DMS53 treated with DMSO at 0.1 percent for 48 hours (cell line): Measurements from ENCODE around the gene THG1L.
"Not testable (repeated sequence)": the region's sequence is repeated elsewhere in the genome, so short reads cannot be mapped to it uniquely, and the experiment has no call there.

ENCODE experiments used
- DNase-seq: peaks from one replicate; lab custom pipeline; 2025; ENCODE audit not compliant: unreplicated experiment; lab: John Stamatoyannopoulos, UW

The THG1L gene

DNA sequence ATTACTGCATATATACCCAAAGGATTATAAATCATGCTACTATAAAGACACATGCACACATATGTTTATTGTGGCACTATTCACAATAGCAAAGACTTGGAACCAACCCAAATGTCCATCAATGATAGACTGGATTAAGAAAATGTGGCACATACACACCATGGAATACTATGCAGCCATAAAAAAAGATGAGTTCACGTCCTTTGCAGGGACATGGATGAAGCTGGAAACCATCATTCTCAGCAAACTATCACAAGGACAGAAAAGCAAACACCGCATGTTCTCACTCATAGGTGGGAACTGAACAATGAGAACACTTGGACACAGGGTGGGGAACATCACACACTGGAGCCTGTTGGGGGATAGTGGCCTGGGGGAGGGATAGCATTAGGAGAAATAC lies 4.6 kb upstream of the THG1L start:
- not testable (repeated sequence) for DNase-seq

DNA sequence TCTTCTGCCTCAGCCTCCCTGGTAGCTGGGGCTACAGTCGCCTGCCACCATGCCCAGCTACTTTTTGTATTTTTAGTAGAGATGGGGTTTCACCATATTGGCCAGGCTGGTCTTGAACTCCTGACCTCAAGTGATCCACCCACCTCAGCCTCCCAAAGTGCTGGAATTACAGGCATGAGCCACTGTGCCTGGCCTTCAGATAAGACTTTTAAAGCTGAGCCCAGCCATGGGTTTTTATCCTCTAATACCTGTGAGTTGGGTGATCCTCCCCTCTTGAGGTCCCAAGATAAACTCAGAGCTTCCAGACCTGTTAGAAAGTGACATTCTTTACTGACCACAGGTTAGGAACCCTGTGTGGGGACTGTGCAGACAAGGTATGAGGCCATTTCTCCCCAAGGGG lies 3.4 kb upstream of the THG1L start:
- not testable (repeated sequence) for DNase-seq

DNA sequence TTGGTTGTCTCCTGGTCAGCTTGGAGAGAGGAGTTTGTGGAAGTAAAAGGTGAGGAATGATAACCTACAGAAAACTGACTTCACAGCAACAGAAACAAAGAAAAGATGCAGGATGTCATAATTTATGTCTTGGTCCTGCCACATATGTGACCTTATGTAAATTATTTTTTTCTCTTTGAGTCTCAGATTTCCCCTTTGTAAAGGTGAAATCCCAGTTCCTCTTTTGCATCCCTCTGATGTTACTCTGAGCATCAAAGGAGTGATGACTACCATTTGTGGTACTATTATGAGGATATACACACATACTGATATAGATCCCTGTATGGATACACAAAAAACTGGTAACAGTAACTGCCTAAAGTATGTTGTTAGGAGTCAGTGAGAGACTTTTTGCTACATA lies 1.4 kb upstream of the THG1L start:
- DNase-seq, result no peak

DNA sequence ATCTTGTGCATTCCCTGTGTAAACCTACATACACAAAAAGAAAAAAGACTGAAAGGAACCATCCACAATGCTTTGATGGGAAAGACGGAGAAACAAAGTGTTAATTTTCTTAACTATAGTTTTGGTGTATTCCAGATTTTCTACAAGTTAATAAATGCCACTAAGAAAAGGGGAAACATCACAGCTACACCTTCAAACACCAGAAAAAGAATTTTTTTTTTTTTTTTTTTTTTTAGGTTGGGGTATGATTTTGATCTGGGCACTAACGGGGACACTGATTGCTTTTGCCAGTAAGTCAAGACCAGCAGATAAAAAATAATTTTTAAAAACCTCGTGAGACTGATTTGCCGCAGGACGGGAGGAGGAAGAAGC lies 334 bp upstream of the THG1L start:
- DNase-seq, result no peak

DNA sequence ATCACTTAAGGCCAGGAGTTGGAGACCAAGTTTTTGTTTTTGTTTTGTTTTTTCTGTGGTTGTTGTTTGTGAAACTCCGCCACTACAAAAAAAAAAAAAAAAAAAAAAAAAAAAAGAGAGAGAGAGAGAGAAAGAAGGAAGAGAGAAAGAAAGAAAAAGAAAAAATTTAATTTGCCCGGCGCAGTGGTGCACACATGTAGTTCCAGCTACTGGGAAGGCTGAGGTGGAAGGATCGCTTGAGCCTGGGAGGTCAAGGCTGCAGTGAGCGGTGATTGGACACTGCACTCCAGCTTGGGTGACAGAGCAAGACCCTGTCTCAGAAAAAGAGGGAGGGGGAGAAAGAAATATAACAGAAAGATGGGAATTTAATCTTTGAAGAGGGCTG lies 902 bp downstream of the THG1L start:
- DNase-seq, result no peak

DNA sequence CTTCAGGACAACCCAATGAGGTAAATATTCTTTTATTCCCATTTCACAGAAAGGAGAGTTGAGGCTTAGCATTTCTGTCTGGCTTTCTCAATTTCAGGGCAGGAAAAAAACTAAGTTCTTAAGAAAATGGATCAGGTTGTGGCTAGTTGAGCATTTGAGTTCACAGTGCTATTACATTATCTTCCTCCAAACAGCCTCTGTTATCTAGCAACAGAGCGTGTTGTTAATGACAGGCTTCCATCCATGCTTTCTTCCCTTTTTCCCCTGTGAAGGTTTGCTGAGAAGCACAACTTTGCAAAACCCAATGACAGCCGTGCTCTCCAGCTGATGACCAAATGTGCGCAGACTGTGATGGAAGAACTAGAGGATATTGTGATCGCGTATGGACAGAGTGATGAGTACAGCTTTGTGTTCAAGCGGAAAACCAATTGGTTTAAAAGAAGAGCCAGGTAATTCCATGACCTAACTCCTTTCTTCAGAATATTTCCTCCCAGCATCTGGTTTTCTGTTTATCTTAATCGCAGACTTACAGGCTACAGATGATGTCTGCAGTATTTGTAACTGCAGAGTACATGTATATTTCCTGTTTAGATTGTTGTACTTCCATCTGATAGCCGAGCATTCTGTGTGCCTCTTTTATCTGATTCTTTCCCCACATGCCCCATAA lies 1.5 kb downstream of the THG1L start:
- no peak for DNase-seq

DNA sequence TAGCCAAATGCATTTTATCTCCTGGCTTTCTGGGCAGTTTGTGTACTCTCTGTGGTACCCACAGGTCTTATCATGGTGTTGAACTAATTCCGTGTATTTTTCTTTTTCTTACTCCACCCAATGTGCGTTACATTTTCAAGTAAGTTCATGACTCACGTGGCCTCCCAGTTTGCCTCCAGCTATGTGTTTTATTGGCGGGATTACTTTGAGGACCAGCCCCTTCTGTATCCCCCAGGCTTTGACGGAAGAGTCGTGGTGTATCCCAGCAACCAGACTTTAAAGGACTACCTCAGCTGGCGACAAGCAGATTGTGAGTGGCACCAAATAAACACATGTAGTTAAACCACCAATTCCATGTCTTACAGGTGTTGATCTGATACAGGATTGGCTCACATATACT lies 3.2 kb downstream of the THG1L start:
- no peak for DNase-seq

DNA sequence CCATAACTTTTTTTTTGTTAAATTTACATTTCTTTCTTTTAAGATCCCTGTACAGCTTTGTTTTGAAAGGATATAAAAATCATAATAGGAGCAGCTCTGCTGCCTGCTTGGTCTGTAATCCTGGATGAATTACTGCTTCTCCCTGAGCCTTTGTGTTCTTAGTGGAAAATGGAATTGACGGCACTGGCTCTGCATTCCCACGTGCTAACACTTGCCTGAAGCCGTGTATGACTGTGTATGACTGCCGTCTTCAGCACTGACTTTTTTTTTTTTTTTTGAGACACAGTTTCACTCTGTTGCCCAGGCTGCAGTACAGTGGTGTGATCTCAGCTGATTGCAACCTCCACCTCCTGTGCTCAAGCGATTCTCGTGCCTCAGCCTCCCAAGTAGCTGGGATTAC lies 4.8 kb downstream of the THG1L start:
- DNase-seq, result no peak

DNA sequence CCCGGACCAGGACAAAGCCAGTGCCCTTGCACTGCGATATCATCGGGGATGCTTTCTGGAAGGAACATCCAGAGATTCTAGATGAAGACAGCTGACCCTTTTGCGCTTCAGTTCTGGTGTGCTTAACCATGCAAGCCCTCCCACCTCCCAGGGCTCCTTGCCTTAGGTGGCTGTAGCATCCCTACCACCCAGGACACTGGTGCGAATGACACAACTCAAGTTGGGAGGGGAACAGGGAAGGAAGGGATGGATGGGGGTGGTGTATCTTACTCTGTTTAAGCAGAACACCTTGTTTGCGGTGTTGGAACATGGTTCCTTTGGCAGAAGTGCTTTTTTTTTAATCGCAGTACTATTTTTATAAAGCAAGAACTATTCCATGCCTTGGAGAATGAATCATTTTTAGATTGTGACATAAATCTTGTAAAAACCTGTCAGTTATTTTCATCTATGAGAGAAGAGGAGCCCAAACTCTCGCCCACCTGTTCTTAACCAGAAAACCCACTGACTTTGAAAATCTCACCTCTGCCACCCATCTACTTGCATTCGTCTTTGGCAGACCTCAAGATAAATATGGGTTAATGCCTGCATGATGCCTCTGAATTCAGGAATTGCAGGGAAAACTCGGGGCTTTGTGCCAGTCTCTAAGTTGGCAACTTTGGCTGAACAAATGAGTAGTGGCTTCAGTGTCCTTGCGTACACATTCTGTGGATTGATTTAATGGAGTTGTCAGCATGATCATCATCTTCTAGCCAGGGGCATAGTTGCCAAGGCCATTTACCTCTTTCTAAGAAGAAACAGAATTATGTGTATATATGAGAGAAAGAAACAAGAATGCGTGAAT lies 8.4 kb downstream of the THG1L start:
- DNase-seq, result no peak

DNA sequence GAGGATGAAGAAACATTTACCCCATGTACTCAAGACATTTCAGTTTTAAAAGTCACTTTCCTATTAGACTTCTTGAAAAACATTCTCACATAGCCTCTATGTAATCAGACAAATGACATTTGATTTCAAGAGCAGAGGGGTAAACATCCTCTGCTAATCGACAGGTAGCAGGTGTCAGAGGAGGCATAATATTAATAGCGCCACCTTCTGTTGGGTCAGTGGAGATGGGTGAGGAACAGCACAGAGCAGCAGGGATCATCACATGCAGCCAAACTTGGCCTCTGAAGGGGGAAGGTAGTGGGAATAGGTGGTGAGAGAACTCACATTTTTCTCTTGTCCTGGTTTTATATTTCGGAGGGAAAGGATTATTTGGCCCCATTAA lies 9.0 kb downstream of the THG1L start:
- DNase-seq, result peak; percentile 55

DNA sequence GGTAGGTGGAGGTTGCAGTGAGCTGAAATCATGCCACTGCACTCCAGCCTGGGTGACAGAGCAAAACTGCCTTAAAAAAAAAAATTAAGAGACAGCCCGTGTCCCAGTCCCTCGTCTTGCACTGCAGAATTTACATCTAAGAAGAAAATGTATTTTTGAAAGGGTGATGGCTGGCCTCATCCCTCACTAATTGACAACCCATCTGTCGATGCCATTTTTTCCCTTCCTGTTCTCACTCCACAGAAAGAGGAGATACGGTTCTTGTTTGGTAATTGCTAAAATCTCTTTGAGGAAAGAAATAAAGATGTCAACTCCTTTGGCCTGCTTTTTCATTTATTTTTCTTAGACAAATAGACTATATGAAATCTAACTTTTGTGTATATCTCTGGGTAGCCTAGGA lies 9.9 kb downstream of the THG1L start:
- no peak for DNase-seq

DNA sequence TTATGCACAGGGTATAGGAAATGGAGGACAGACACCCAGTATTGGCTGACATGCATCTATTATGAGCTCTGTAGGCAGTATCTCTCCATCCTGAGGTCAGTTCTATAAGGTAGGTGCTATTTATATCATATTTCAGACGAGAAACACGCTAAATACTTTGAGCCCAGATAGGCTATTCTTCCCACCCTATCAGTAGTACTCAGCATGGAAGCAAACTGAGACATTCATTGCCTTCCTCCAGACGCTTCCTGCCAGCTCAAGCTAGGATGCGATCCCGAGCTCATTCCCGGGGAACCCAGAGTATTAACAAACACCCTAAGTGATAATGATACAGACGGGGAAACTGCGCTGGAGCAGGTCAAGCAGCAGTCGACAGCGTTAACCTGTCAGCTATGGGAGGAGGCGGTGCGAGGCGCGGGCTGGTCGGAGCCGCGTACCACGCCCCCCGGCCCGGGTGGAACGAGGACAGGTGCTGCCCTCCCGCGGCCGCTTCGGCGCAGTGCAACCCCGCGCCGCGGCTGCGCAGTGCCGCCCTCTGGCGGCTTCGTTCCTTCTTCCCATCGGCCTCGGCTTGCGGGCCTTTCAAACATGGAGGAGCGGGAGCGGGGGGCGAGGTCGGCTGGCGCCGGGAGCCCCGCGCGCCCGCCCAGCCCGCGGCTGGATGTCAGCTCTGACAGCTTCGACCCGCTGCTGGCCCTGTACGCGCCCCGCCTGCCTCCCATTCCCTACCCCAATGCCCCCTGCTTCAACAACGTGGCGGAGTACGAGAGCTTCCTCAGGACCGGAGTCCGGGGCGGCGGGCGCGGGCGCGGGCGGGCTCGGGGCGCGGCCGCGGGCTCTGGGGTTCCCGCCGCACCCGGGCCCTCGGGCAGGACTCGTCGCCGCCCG lies 12.2 kb downstream of the THG1L start, which contains the start of gene LSM11:
LSM11 (plus strand) TSS at position 550 of the 888 bp plus-strand sequence; CDS start at position 589, 39 bp downstream.
- peak; percentile 81 for DNase-seq

DNA sequence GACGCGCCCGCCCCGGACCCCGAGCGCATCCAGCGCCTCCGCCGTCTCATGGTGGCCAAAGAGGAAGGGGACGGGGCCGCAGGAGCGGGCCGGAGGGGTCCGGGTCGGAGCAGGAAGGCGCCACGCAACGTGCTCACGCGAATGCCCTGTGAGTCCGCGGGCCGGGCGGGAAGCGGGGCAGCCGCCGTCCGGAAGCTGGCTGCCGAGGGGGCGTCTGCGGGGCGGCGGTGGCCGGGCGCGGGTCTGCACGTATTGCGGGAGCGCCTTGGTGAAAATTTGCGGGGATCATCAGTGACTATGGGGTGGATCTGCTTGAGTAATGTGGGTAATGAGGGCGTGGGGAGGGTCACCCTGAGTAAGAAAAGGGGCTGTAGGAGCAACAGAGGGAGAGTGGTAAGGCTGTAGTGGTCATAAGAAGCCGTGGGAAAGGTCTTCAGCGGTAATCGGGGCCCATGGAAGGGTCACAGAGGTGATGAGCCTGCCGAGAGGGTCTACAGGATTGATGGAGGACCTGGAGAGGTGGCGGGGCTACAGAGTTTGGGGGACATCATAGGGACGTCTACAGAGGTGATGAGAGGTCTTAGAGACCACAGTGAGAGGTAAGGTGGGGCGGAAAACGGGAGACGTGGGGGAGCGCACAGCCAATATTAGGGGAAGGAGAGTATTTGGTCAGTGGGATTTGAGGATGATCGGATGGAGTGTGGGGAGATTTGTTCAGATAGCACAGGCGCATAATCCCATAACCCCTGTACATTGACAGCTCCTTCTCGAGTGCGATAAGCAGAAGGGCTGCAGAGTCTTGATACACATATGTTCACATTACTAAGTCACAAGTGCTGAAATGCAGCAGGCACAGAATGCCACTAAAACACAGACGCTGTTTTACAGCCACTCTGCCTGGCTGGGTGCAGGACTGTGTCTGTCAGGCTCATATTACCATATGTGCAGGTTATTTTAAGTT lies 13.1 kb downstream of the THG1L start:
- DNase-seq, result no peak

DNA sequence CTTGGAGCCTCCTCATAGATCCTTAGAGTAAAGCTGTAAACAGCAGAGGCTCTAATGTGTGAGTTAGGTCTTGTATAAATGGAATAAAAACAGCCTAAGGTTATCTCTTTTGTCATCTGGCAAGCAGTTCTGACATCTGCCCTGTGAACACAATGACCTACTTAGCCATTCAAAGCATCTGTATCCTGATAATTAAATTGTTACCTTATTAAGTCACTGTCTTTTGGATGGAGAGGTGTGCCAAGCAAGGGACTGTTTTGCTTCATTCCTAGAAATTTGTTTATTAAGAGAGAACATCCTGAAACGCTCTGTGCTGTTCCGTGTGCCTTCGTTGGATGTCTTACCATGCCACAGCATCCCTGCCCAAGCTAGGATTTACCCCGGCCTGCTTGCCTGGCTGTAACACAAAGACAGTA lies 13.8 kb downstream of the THG1L start:
- DNase-seq, result no peak

DNA sequence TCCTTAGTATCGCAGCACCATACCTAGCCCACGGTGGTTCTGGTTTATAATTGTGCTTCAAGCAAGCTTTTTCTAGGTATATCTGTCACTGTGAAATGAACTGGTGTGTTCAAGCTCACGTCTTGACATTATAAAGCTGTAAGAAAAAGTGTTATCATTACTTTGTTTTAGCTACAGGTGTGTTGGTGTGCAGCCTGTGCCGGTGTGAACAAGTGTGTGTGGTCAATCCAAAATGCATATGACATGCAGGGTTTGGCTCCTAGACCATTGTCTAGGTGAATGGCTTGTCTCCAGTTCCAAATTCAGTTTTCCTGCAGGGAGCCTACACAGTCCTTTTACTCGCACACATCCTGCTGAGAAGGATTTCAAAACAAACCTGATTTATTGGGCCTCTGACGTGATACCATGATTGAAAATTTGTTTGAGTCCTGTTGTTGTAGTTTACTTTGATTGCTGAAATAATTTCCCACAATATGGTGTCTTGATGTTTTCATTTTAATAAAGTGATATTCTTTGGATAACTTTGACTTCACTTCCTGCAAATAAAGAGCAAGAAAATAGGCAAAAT lies 16.0 kb downstream of the THG1L start:
- no peak for DNase-seq

DNA sequence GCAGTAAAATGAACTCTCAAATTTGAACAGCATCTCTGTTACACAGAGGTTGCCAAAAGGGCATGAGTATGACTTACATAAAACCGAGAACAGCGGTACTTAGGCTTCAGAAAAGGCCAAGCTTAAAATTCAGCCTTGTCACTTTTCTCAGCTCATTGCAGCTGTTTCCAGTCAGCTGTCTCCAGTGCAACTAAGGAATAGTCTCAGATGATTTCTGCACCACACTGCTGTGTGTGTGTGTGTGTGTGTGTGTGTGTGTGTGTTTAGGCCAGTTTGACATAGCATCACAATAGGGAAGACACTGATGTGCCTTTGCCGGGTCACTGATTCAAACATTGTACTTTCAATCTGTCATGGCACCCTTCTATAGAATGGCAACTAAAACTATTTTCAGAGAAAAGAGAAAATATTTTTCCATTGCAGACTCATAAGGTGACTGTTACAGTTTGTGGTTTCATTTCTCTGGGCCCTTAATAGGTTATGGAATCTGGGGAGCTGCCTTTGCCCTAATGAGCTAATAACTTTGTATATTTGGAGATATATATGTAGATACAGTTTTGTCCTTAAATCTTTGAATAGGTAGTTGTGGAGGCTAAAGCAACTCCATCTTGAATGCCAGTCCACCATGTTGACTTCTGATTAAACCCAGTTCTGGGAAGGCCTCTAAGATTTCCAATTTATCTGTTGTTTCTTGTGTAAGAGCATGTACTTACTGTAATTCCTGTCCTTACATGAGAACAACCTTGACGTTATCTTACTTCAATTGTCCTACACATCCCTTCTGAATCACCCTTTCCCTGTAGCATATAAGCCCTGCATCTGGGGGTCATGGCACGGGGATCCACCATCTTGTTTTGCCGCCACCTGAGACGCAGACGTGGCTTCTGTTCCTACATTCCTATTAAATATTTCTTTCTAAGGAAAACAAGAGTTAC lies 16.8 kb downstream of the THG1L start:
- no peak for DNase-seq

DNA sequence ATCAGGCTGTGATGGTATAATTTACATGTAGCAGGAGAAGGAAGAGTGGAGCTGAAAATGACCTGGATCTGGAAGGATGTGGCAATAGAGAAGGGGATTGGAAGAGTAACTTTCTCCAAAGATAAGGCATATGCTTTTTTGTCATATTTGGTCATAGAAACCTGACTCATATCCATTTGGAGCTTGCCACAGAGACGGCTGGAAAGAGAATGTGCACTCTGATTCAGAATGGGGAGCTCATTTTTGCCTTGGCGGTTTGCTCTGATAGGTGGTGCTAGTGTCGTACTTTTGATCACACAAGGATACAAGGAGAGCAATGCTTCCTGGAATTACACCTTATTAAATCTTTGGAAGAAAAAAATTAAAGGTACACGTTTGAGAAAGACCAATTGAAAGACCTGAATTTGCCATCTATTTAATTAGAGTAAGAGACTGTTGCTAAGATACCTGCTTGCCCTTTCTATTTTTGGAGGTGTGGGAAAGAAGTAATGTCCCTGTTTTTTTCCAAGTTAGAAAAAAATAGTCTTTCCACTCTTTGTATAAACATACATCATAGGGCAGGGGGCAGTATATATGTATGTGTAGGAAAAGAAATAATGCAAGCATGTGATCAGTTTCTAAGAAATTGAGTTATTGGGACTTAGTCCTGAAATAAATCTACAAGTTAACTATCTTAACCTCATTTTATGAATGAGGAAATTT lies 17.7 kb downstream of the THG1L start:
- DNase-seq, result no peak

DNA sequence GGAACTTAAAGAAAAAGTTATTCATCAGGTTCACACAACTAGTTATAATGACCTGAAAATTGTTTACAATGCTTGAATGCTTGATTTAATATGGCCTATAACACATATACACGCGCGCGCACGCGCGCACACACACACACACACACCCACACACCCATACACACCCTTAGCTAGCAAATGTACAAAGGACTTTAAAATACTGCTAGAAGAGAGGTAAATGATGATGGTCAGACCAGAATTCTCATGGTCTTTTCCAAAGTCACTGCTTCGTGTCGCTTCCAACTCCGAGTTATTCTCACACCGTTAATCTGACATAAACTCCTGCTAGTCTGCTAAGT lies 18.2 kb downstream of the THG1L start:
- no peak for DNase-seq

DNA sequence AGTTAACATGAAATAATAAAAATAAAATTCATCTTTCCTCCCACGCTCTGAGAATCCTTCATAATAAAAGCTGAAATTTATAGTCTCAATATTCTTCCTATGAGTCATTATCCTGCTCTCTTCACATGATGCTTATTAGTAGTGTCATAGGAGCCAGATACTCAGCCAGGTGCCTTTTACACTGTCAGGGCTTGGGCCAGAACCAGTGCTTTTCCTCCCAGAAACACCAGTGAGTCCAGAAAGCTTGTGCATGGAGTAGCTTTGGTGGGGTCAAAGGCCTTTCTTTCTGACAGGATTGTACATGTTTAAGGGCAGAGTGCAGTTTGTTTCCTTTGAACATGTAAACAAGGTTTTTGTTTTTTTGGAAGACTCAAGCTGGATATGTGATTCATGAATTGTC lies 19.1 kb downstream of the THG1L start:
- no peak for DNase-seq
